ENCODE data around the gene CEMIP2. TPM values are rescaled to one million over a fixed set of nuclear protein-coding genes. Genes with fewer than 3 reads are reported as not detected.

The CEMIP2 gene
- total and polyA plus RNA-seq, 2 donors (not counting 3 experiments of a cell fraction or from before 2014, with no cell fraction given) = 41.6 to 44.3 TPM

- Histone ChIP-seq H3K9me3 (replicated peaks; ENCODE audit: control insufficient read depth, insufficient read depth, low read length) (no peaks in the 10 kb centered on the region), H3K36me3 (ENCODE audit: control insufficient read depth in 2 of 2, extremely low read depth in 1 of 2, insufficient read depth in 2 of 2, low read length in 2 of 2) (peaks cover 3 to 9% of the 10 kb centered on the region in 2 experiments), H3K4me2 (ENCODE audit: insufficient read depth, low read length) (no peak overlapping the region), H3K4me3 (replicated peaks in 1 of 3; ENCODE audit: insufficient read depth in 1 of 3, low read depth in 1 of 3, low read length in 3 of 3) (no peak overlapping the region), H4K20me1 (replicated peaks; ENCODE audit: control insufficient read depth, extremely low read depth, insufficient read depth, low read length) (no peaks in the 10 kb centered on the region), H3K9me1 (replicated peaks; ENCODE audit: control insufficient read depth, extremely low read depth, insufficient read depth, low read length) (no peaks in the 10 kb centered on the region), H3K9ac (replicated peaks; ENCODE audit: extremely low read depth, insufficient read depth, low read length) (no peak overlapping the region), H2AFZ (ENCODE audit: low read depth, low read length) (no peak overlapping the region), H3K27me3 (ENCODE audit: control insufficient read depth in 2 of 2, insufficient read depth in 2 of 2, low read length in 2 of 2) (no peaks in the 10 kb centered on the region), H3K27ac (ENCODE audit: insufficient read depth, low read depth, low read length) (no peak overlapping the region), H3K79me2 (ENCODE audit: control insufficient read depth, insufficient read depth, low read length) (no peaks in the 10 kb centered on the region), H3K4me1 (ENCODE audit: control insufficient read depth, extremely low read depth, insufficient read depth, low read length) (no peaks in the 10 kb centered on the region)
- POLR2A ChIA-PET = no interaction called here
- dilution Hi-C loops (cut with MboI; ENCODE audit: extremely low pct_ligation_motif_present, low sequenced_read_pairs) = no loop called here
- no TSS peak for BruUV-seq (replicated peaks)
- DNase-seq (ENCODE audit: low read depth, low spot score) (no peak), FAIRE-seq (no peak)
- CTCF ChIA-PET = interaction anchor here (0.7 to 2.7 kb wide), 3 partner anchors 11 to 99 kb away, joined by 3 to 10 read pairs (median 4); partner anchors contain the start of gene CEMIP2
- TF ChIP-seq EZH2 (IDR thresholded peaks at IDR 0.05; ENCODE audit: borderline replicate concordance, low read depth, low read length, severe bottlenecking) = no peak
- TF ChIP-seq MYC (IDR thresholded peaks at IDR 0.05; ENCODE audit: low read depth, low read length) = no peak
- no peak for TF ChIP-seq CTCF (IDR thresholded peaks at IDR 0.05; ENCODE audit: extremely low read depth in 1 of 2, insufficient read depth in 1 of 2, low read depth in 1 of 2, low read length in 2 of 2)
- no peak for TF ChIP-seq GATA2 (IDR thresholded peaks at IDR 0.05; ENCODE audit: insufficient read depth, insufficient read length, low read depth, low read length)
- TF ChIP-seq POLR2A (IDR thresholded peaks at IDR 0.05; ENCODE audit: low read depth, low read length) = no peak
- no peak for TF ChIP-seq JUN (IDR thresholded peaks at IDR 0.05; ENCODE audit: borderline replicate concordance, insufficient read depth, insufficient read length, low read depth)
- TF ChIP-seq POLR2AphosphoS5 (IDR thresholded peaks at IDR 0.05; ENCODE audit: insufficient read depth, low read depth, low read length) = no peak
- TF ChIP-seq FOS (IDR thresholded peaks at IDR 0.05; ENCODE audit: borderline replicate concordance, insufficient read depth, low read length) = no peak
- no peak for TF ChIP-seq MAX (IDR thresholded peaks at IDR 0.05; ENCODE audit: insufficient read depth, insufficient read length)
- intact Hi-C loops (cut with micrococcal nuclease) = no loop called here
Measured at GRCh38 chr9:71706176-71706575, 62.1 kb downstream of the CEMIP2 start.
